HK-2 (cell line): ENCODE results near the gene HACD3.

ENCODE experiments used
- DNase-seq: peaks from one replicate; pipeline ENCODE4 v3.0.0-alpha.2; 2018; ENCODE audit not compliant: unreplicated experiment

Gene HACD3

GRCh38 chr15:65530318-65531111, at the start of gene HACD3:
HACD3 (plus strand) TSS chr15:65530463; CDS start chr15:65530632, 169 bp downstream.
- peak; percentile 81 for DNase-seq

GRCh38 chr15:65484876-65485275, 45.4 kb upstream of the HACD3 start:
- no peak for DNase-seq

GRCh38 chr15:65494076-65494475, 36.2 kb upstream of the HACD3 start:
- DNase-seq = no peak

GRCh38 chr15:65509321-65509720, 20.9 kb upstream of the HACD3 start:
- no peak for DNase-seq

GRCh38 chr15:65512189-65512588, 18.1 kb upstream of the HACD3 start:
- DNase-seq = no peak

GRCh38 chr15:65512807-65513416, 17.4 kb upstream of the HACD3 start:
- no peak for DNase-seq

- DNase-seq = peak; percentile 88
Measured at GRCh38 chr15:65516997-65517865, 13.0 kb upstream of the HACD3 start, which contains the start of gene DPP8. DPP8 (minus strand) TSS chr15:65517689; CDS start chr15:65512553, 5,136 bp downstream.

- DNase-seq = no peak
Measured at GRCh38 chr15:65517866-65518207, 12.4 kb upstream of the HACD3 start.

GRCh38 chr15:65518633-65519285, 11.5 kb upstream of the HACD3 start:
- no peak for DNase-seq

- no peak for DNase-seq
Measured at GRCh38 chr15:65521350-65521749, 8.9 kb upstream of the HACD3 start.

- no peak for DNase-seq
Measured at GRCh38 chr15:65524226-65524625, 6.0 kb upstream of the HACD3 start.

GRCh38 chr15:65525622-65526021, 4.6 kb upstream of the HACD3 start:
- DNase-seq = no peak

- DNase-seq = no peak
Measured at GRCh38 chr15:65528461-65529060, 1.7 kb upstream of the HACD3 start.

- DNase-seq = no peak
Measured at GRCh38 chr15:65529762-65530317, 423 bp upstream of the HACD3 start.

- DNase-seq = no peak
Measured at GRCh38 chr15:65532738-65533051, 2.4 kb downstream of the HACD3 start.

- no peak for DNase-seq
Measured at GRCh38 chr15:65533057-65533756, 2.9 kb downstream of the HACD3 start.

- no peak for DNase-seq
Measured at GRCh38 chr15:65535192-65535591, 4.9 kb downstream of the HACD3 start.

- no peak for DNase-seq
Measured at GRCh38 chr15:65540314-65540713, 10.1 kb downstream of the HACD3 start.

GRCh38 chr15:65541231-65541820, 11.1 kb downstream of the HACD3 start:
- no peak for DNase-seq

GRCh38 chr15:65547841-65548240, 17.6 kb downstream of the HACD3 start:
- no peak for DNase-seq
